HG02759 (cell line): ENCODE data around the gene PTS.
A peak's percentile ranks its signal among the peaks of the same experiment; 100 is the strongest.

Source experiments
- ATAC-seq: cut with Tn5 transposase; IDR thresholded peaks from one replicate; pipeline ENCODE4 v1.9.1; 2021; ENCODE audit warnings: mild to moderate bottlenecking, moderate library complexity; ENCODE audit not compliant: unreplicated experiment

PTS gene

GRCh38 chr11:112253605-112254242 is 27.5 kb downstream of the PTS start:
- no peak for ATAC-seq

GRCh38 chr11:112255067-112255720 is 29.0 kb downstream of the PTS start:
- no peak for ATAC-seq

GRCh38 chr11:112260490-112260889 is 34.3 kb downstream of the PTS start, which contains the start of gene PLET1:
TSS of gene PLET1 (minus strand) at chr11:112260860. CDS start at chr11:112260589, 271 bp downstream.
- no peak for ATAC-seq

- no peak for ATAC-seq
These were observed 39.6 kb downstream of the PTS start for GRCh38 chr11:112265659-112266409.

GRCh38 chr11:112266410-112266778 is 40.2 kb downstream of the PTS start:
- no peak for ATAC-seq

GRCh38 chr11:112267188-112267591 is 41.0 kb downstream of the PTS start:
- no peak for ATAC-seq

GRCh38 chr11:112268406-112268805 is 42.2 kb downstream of the PTS start:
- no peak for ATAC-seq

- ATAC-seq = no peak
These were observed 42.9 kb downstream of the PTS start for GRCh38 chr11:112269139-112269538.

- ATAC-seq = no peak
These were observed 44.4 kb downstream of the PTS start for GRCh38 chr11:112270551-112271180.

GRCh38 chr11:112271242-112271641 is 45.0 kb downstream of the PTS start:
- no peak for ATAC-seq

GRCh38 chr11:112273066-112273465 is 46.8 kb downstream of the PTS start:
- no peak for ATAC-seq

- ATAC-seq = no peak
These were observed 48.0 kb downstream of the PTS start for GRCh38 chr11:112274007-112274783.

GRCh38 chr11:112277029-112277428 is 50.8 kb downstream of the PTS start:
- no peak for ATAC-seq

GRCh38 chr11:112277941-112278340 is 51.7 kb downstream of the PTS start:
- ATAC-seq = no peak

GRCh38 chr11:112278803-112279202 is 52.6 kb downstream of the PTS start:
- no peak for ATAC-seq

- ATAC-seq = peak; percentile 50
These were observed 53.7 kb downstream of the PTS start for GRCh38 chr11:112279901-112280267.

- ATAC-seq = peak; percentile 83
These were observed 54.3 kb downstream of the PTS start for GRCh38 chr11:112280268-112281126.

GRCh38 chr11:112281726-112282125 is 55.5 kb downstream of the PTS start:
- no peak for ATAC-seq
